Measurements from ENCODE around the gene COLQ. TPM values are rescaled to one million over a fixed set of nuclear protein-coding genes. Genes with fewer than 3 reads are reported as not detected.

The COLQ gene
- total RNA-seq, 4 donors from 2014 or later, result 1.9 to 10.2 (median 3.6) TPM

DNA sequence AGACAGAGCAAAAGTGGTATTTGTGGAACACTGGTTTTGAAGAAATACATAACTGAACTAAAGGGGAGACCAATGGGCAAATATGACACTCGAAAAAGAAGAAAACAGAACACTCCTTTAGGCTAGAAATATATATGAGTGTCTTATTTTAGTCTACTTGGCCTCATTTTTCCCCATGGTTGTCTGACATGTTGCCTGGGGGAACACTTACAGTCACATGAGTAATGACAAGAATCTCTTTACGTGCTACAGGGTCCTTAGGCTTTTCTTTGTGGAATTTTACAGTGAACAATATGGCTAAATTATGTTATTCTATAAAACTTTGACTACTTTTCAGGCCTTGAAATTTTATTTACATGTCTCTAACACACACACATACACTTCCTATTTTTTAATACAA is 111.7 kb downstream of the COLQ start:
- H3K27me3 ChIP-seq, result no peaks in the 10 kb centered on the region
- no peak for DNase-seq (ENCODE audit: low spot score in 2 of 2)
- TF ChIP-seq EP300 (IDR thresholded peaks at IDR 0.05) (no peak), POLR2A (IDR thresholded peaks at IDR 0.05) (no peak)
- TF ChIP-seq, protein P1, sequence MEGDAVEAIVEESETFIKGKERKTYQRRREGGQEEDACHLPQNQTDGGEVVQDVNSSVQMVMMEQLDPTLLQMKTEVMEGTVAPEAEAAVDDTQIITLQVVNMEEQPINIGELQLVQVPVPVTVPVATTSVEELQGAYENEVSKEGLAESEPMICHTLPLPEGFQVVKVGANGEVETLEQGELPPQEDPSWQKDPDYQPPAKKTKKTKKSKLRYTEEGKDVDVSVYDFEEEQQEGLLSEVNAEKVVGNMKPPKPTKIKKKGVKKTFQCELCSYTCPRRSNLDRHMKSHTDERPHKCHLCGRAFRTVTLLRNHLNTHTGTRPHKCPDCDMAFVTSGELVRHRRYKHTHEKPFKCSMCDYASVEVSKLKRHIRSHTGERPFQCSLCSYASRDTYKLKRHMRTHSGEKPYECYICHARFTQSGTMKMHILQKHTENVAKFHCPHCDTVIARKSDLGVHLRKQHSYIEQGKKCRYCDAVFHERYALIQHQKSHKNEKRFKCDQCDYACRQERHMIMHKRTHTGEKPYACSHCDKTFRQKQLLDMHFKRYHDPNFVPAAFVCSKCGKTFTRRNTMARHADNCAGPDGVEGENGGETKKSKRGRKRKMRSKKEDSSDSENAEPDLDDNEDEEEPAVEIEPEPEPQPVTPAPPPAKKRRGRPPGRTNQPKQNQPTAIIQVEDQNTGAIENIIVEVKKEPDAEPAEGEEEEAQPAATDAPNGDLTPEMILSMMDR (IDR thresholded peaks at IDR 0.05), result no peak
- H3K4me3 ChIP-seq, result no peak overlapping the region
- WGBS, 2 donors, result 88 to 93% methylated on average over 2 of the region's 2 CpGs
- H3K9me3 ChIP-seq, result no peaks in the 10 kb centered on the region
- peak overlapping the region in 1 of 4 donors; percentile 56 for H3K27ac ChIP-seq
- H3K4me1 ChIP-seq, result peaks cover 0 to 12% (median 2%) of the 10 kb centered on the region in 4 donors
- peaks cover 0 to 67% (median 16%) of the 10 kb centered on the region in 3 donors for H3K36me3 ChIP-seq

DNA sequence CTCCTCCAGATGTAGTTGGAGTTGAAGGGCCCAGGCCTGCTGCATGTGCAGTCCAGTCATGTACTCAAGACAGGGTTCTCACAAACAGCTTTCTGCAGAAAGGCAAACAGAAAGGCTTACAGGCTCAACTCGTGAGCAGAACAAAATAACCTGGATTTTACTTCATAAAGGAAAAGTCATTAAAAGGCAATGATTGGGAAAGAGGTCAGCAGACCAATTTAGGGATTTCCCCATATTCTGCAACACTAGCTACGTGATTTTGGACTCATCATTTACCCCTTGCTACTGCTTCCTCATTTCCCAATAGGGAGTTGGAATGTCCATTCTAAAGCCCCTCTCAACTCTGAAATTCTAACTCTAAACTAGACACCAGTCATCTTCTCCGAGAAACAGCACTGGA is 112.3 kb downstream of the COLQ start:
- Histone ChIP-seq H3K36me3 (peaks cover 0 to 62% (median 11%) of the 10 kb centered on the region in 3 donors), H3K4me3 (no peak overlapping the region), H3K9me3 (no peaks in the 10 kb centered on the region), H3K27me3 (no peaks in the 10 kb centered on the region), H3K4me1 (peaks cover 0 to 12% (median 2%) of the 10 kb centered on the region in 4 donors), H3K27ac (peak overlapping the region in 1 of 4 donors; percentile 56)
- DNase-seq (ENCODE audit: low spot score in 2 of 2), result no peak
- TF ChIP-seq EP300 (IDR thresholded peaks at IDR 0.05), result peak in 1 of 2 donors; percentile 46
- TF ChIP-seq, protein P1 (IDR thresholded peaks at IDR 0.05), result no peak
- 71 to 74% methylated on average over 3 of the region's 3 CpGs for WGBS, 2 donors

DNA sequence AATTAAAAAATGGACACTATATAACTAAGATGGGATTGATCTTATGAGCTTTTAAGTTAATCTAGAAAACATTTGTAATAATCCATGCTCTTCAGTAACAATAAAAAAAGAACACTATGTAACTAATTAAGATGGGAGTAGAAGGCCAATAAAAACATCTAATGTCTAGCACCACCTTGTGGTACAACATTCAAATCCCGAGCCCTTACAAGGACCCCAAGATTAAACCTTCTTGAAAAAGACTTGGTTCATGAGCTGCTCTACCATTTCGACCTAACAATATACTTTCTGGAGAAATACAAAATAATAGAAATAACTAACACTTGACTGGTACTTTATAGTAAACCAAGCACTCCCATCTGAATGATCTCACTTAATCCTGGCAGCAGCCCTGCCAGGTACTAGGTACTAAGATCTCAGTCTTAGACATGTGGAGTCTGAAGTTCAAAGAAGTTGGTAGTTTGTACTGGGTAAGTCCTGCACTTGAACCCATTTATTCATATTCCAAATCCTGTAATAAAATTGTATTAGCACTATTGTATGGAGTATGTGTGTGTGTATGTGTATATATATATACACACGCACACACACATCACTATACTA is 116.0 kb downstream of the COLQ start:
- Histone ChIP-seq H3K36me3 (peaks cover 0 to 25% (median 0%) of the 10 kb centered on the region in 3 donors), H3K27ac (no peak overlapping the region), H3K4me3 (no peak overlapping the region), H3K4me1 (peaks cover 0 to 39% (median 8%) of the 10 kb centered on the region in 4 donors), H3K27me3 (no peaks in the 10 kb centered on the region), H3K9me3 (no peaks in the 10 kb centered on the region)
- peak in 1 of 2 donors; percentile 49 for DNase-seq (ENCODE audit: low spot score in 2 of 2)
- no peak for TF ChIP-seq EP300 (IDR thresholded peaks at IDR 0.05)
- TF ChIP-seq, protein P1 (IDR thresholded peaks at IDR 0.05), result peak; percentile 41 to 68 (median 54)
- 39% methylated on average over 3 of the region's 3 CpGs for WGBS, 2 donors

DNA sequence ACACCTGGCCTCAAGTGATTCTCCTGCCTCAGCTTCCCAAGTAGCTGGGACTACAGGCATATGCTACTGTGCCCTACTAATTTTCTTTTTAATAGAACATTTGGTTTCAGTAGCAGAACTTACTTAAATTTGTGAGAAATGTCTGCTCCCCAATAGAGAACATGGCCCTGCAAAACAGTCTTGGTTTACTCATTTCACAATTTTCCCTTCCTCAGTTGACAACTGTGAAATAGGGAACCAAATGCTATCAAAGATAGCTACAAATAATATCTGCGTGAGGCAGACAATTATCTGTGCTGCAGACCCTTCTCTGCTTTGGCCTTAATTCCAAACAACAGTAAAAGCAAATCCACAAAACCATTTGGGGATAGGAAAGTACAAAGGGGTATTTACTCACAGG is 116.7 kb downstream of the COLQ start:
- DNase-seq (ENCODE audit: low spot score in 2 of 2), result no peak
- WGBS, 2 donors, result 93 to 94% methylated on average over 1 of the region's 1 CpG
- no peak overlapping the region for H3K4me3 ChIP-seq
- H3K27ac ChIP-seq, result peak overlapping the region in 1 of 4 donors; percentile 45
- H3K27me3 ChIP-seq, result no peaks in the 10 kb centered on the region
- peaks cover 0 to 20% (median 0%) of the 10 kb centered on the region in 3 donors for H3K36me3 ChIP-seq
- H3K4me1 ChIP-seq, result peaks cover 0 to 39% (median 8%) of the 10 kb centered on the region in 4 donors
- TF ChIP-seq POLR2A (IDR thresholded peaks at IDR 0.05), result no peak
- TF ChIP-seq, protein P1 (IDR thresholded peaks at IDR 0.05), result no peak
- H3K9me3 ChIP-seq, result no peaks in the 10 kb centered on the region

DNA sequence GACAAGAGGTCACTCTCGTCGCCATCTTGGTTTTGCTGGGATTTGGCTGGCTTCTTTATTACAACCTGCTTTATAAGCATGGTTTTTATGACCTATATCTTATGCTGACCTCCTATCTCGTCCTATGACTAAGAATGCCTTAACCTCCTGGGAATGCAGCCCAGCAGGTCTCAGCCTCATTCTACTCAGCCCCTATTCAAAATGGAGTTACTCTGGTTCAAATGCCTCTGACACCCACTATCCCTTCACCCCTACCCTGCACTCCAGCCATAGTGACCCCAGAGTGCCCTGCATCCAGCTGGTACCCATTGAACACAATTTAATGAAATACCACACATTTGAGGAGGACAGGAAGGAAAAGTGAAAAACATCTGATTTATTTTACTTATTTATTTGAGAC is 117.5 kb downstream of the COLQ start:
- TF ChIP-seq, protein P1 (IDR thresholded peaks at IDR 0.05), result no peak
- TF ChIP-seq EP300 (IDR thresholded peaks at IDR 0.05), result no peak
- no peak for TF ChIP-seq POLR2A (IDR thresholded peaks at IDR 0.05)
- H3K36me3 ChIP-seq, result peaks cover 0 to 16% (median 0%) of the 10 kb centered on the region in 3 donors
- 49 to 60% methylated on average over 3 of the region's 3 CpGs for WGBS, 2 donors
- H3K27ac ChIP-seq, result peak overlapping the region in 1 of 4 donors; percentile 56
- H3K27me3 ChIP-seq, result no peaks in the 10 kb centered on the region
- DNase-seq (ENCODE audit: low spot score in 2 of 2), result no peak
- H3K4me3 ChIP-seq, result no peak overlapping the region
- peaks cover 0 to 37% (median 8%) of the 10 kb centered on the region in 4 donors for H3K4me1 ChIP-seq
- H3K9me3 ChIP-seq, result no peaks in the 10 kb centered on the region

All from tibial nerve (tissue), 4 donors.